SJSA1 (cell line): Measurements from ENCODE around the gene NUP98. TPM values are rescaled to one million over a fixed set of nuclear protein-coding genes. Genes with fewer than 3 reads are reported as not detected.

Source experiments
- DNase-seq, 2 experiments: peaks; one replicate each; pipeline ENCODE4 v3.0.0-alpha.2; 2015 to 2020; ENCODE audit warnings: low spot score in 2 of 2, low read depth in 1 of 2
- H3K27ac ChIP-seq: fragments of 250-450 bp; sonication (Bioruptor Pico); 2 replicates; pipeline ENCODE4 v1.5.1; 2020; ENCODE audit warnings: mild to moderate bottlenecking, moderate library complexity
- H3K27me3 ChIP-seq: fragments of 250-450 bp; sonication (Bioruptor Pico); replicated peaks from 2 replicates; pipeline ENCODE4 v1.5.1; 2020; ENCODE audit warnings: mild to moderate bottlenecking, moderate library complexity
- H3K36me3 ChIP-seq: fragments of 250-450 bp; sonication (Bioruptor Pico); 2 replicates; pipeline ENCODE4 v1.5.1; 2020; ENCODE audit warnings: mild to moderate bottlenecking
- H3K4me1 ChIP-seq: fragments of 250-450 bp; sonication (Bioruptor Pico); replicated peaks from 2 replicates; pipeline ENCODE4 v1.6.1; 2021; ENCODE audit warnings: mild to moderate bottlenecking
- H3K4me3 ChIP-seq: fragments of 250-450 bp; sonication (Bioruptor Pico); 2 replicates; pipeline ENCODE4 v1.5.1; 2020; ENCODE audit warnings: mild to moderate bottlenecking
- H3K9me3 ChIP-seq: fragments of 250-450 bp; sonication (Bioruptor Pico); replicated peaks from 2 replicates; pipeline ENCODE4 v1.5.1; 2020; ENCODE audit warnings: mild to moderate bottlenecking
- total RNA-seq: library from RNA; depleted of rRNA; stranded (reverse); fragments of >200 nt; shearing (Covaris generic); gene quantifications from 2 replicates; pipeline ENCODE4 v1.2.3, GENCODE V29; 2014

NUP98 gene
- total RNA-seq, 1 experiment from 2014 or later = 186 TPM

- Histone ChIP-seq H3K27ac (no peak overlapping the region), H3K9me3 (no peaks in the 10 kb centered on the region), H3K36me3 (peaks cover 83% of the 10 kb centered on the region), H3K27me3 (no peaks in the 10 kb centered on the region), H3K4me3 (no peak overlapping the region), H3K4me1 (peaks cover 3% of the 10 kb centered on the region)
- DNase-seq = no peak
Measured at GRCh38 chr11:3834349-3834663, 37.0 kb upstream of the NUP98 start.

GRCh38 chr11:3833449-3833848, 36.1 kb upstream of the NUP98 start:
- no peaks in the 10 kb centered on the region for H3K4me1 ChIP-seq
- DNase-seq = no peak

DNA sequence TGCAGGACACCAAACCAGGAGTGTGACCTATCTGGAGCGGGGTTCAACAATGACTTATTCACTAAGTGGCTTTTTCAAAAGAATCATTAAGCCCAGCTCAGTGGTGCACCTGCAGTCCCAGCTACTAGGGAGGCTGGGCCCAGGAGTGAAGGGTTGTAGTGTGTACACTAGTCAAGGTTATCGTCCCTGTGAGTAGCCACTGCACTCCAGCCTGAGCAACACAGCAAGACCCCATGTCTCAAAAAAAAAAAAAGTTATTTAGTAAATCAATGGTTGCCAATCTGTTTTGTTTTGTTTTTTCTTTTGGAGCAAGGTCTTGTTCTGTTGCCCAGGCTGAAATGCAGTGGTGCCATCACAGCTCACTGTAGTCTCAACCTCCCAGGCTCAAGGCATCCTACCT, 35.5 kb upstream of the NUP98 start:
- H3K4me1 ChIP-seq = no peaks in the 10 kb centered on the region
- no peaks in the 10 kb centered on the region for H3K9me3 ChIP-seq
- H3K27me3 ChIP-seq = no peaks in the 10 kb centered on the region
- H3K36me3 ChIP-seq = peaks cover 79% of the 10 kb centered on the region
- no peak overlapping the region for H3K4me3 ChIP-seq
- no peak for DNase-seq
- H3K27ac ChIP-seq = no peak overlapping the region

More at GRCh38 chr11:3833449-3833848, 36.1 kb upstream of the NUP98 start:
- Histone ChIP-seq H3K9me3 (no peaks in the 10 kb centered on the region), H3K27me3 (no peaks in the 10 kb centered on the region), H3K36me3 (peaks cover 78% of the 10 kb centered on the region), H3K4me3 (no peak overlapping the region), H3K27ac (no peak overlapping the region)

- no peak overlapping the region for H3K27ac ChIP-seq
- no peak for DNase-seq
- no peak overlapping the region for H3K4me3 ChIP-seq
- peaks cover 82% of the 10 kb centered on the region for H3K36me3 ChIP-seq
- no peaks in the 10 kb centered on the region for H3K27me3 ChIP-seq
- H3K4me1 ChIP-seq = no peaks in the 10 kb centered on the region
- no peaks in the 10 kb centered on the region for H3K9me3 ChIP-seq
Measured at GRCh38 chr11:3831378-3832239, 34.3 kb upstream of the NUP98 start.

DNA sequence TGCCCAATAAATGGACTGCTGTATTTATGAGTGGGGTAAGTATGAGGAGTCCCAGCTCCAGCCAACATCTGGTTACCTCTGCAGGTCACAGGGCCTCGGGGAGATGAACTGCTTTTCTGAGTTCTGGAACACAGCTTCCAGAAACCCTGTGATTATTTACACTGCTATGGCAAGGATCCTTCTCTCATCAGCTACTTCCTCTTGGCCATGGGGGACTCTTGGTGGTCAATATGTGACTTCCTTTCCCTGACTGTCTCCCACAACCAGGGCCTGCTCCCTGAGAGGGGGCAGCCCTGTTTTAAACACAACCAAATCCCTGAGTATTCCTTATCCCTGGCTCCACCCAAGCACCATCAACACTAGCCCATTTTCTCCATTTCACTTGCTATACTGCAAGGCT, 33.4 kb upstream of the NUP98 start:
- Histone ChIP-seq H3K4me1 (no peaks in the 10 kb centered on the region), H3K27ac (no peak overlapping the region), H3K9me3 (no peaks in the 10 kb centered on the region), H3K4me3 (no peak overlapping the region), H3K36me3 (peaks cover 87% of the 10 kb centered on the region), H3K27me3 (no peaks in the 10 kb centered on the region)
- DNase-seq = no peak

- DNase-seq = no peak
- H3K27ac ChIP-seq = no peak overlapping the region
- peaks cover 87% of the 10 kb centered on the region for H3K36me3 ChIP-seq
- H3K4me1 ChIP-seq = no peaks in the 10 kb centered on the region
- no peaks in the 10 kb centered on the region for H3K27me3 ChIP-seq
- no peak overlapping the region for H3K4me3 ChIP-seq
- H3K9me3 ChIP-seq = no peaks in the 10 kb centered on the region
Measured at GRCh38 chr11:3830088-3830487, 32.7 kb upstream of the NUP98 start.

DNA sequence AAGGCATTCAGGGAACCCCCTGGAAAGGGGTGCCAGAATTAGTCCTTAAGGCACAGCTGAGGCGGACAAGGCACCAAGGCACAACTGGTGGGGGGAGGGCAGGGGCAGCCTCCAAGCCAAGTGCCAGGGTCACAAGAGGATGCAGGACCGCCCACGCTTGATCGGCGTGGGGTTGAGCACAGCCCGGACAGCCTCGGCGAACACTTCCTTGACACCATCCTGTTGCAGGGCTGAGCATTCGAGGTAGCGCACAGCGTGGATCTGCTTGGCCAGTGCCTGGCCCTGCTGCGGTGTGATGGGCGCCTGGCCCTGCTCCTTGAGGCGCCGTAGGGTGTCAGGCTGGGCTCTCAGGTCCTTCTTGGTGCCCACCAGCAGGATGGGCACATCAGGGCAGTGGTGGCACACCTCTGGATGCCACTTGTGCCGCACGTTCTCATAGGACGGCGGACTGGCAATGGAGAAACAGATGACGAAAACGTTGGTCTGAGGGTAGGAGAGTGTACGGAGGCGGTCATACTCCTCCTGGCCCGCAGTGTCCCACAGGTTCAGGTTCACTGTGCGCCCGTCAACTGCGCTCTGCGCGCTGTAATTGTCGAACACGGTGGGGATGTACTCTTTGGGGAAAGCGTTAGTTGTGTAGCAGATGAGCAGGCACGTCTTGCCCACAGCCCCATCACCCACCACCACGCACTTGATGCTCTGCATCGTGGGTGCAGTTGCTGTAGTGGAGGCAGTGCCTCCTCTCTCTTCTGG, 30.3 kb upstream of the NUP98 start:
- Histone ChIP-seq H3K27me3 (no peaks in the 10 kb centered on the region), H3K36me3 (peaks cover 69% of the 10 kb centered on the region), H3K4me1 (no peaks in the 10 kb centered on the region), H3K9me3 (no peaks in the 10 kb centered on the region), H3K4me3 (no peak overlapping the region), H3K27ac (no peak overlapping the region)
- no peak for DNase-seq

GRCh38 chr11:3826721-3827120, 29.4 kb upstream of the NUP98 start:
- H3K4me3 ChIP-seq = no peak overlapping the region
- no peak for DNase-seq
- H3K27me3 ChIP-seq = no peaks in the 10 kb centered on the region
- no peak overlapping the region for H3K27ac ChIP-seq
- no peaks in the 10 kb centered on the region for H3K9me3 ChIP-seq
- peaks cover 64% of the 10 kb centered on the region for H3K36me3 ChIP-seq
- H3K4me1 ChIP-seq = no peaks in the 10 kb centered on the region

DNA sequence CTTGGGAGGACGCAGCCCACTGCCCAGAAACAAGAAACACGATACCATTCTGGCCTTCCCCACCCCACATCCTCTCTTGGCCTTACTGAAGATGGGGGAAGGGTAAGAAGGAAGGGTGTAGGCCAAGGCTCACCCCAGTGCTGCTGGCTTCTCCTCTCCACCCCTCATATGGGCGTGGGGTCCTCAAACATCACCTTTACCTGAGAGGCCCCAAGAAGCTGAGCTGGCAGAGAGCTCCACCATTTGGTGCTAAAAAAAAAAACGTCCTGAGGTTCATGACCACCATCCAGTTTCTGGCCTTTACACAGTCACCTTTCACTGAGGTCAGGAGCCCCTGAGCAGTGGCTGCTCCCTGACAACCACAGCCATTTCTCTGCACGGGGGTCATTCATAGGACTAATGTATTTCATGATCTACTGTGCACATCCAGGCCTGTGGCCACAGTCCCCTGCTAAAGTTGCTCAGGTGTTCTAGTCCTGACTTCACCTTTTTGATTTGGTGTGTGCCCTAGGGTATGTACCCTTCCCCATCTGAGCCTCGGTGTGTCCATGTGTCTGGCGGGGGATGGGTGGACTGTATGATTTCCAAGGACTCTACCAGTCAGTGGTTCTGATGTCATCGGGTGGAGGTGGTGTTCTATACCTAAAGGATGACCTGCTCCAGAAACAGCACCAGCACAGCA, 28.3 kb upstream of the NUP98 start:
- Histone ChIP-seq H3K9me3 (no peaks in the 10 kb centered on the region), H3K4me1 (no peaks in the 10 kb centered on the region), H3K27ac (no peak overlapping the region)

DNA sequence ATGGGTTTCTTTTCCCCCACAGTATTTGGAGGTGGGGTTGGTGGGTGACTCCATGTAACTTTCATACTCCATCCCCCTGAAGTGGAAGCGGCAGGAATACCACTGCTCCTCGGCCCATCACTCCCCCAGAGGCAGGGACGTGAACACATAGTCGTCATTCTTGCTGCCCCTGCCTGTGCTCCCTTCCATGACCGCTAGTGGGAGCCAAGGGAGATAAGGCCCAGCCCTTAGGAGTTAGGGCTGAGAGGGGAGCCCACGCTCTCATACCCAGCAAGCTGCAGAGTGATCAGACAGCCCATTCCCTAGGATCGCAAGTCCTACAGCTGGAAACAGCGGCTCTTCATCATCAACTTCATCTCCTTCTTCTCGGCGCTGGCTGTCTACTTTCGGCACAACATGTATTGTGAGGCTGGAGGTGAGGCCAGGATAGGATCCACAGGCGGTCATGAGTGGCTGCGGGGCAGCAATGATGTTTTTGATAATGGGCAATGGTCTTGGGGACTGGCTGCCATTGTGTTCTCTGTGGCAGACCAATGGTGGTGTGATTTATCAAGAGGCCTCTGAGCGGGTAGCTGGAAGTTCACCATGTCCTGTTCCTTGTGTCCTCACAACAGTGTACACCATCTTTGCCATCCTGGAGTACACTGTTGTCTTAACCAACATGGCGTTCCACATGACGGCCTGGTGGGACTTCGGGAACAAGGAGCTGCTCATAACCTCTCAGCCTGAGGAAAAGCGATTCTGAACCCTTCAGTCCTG, 27.5 kb upstream of the NUP98 start:
- Histone ChIP-seq H3K9me3 (0 out of 2 replicates have a peak, but pooled peaks cover 1% of the 10 kb centered on the region), H3K27ac (no peak overlapping the region), H3K27me3 (no peaks in the 10 kb centered on the region), H3K4me1 (no peaks in the 10 kb centered on the region), H3K4me3 (no peak overlapping the region), H3K36me3 (peaks cover 50% of the 10 kb centered on the region)
- DNase-seq = no peak

More for the DNA sequence above, 28.3 kb upstream of the NUP98 start:
- Histone ChIP-seq H3K36me3 (peaks cover 57% of the 10 kb centered on the region), H3K4me3 (no peak overlapping the region), H3K27me3 (no peaks in the 10 kb centered on the region)
- no peak for DNase-seq

DNA sequence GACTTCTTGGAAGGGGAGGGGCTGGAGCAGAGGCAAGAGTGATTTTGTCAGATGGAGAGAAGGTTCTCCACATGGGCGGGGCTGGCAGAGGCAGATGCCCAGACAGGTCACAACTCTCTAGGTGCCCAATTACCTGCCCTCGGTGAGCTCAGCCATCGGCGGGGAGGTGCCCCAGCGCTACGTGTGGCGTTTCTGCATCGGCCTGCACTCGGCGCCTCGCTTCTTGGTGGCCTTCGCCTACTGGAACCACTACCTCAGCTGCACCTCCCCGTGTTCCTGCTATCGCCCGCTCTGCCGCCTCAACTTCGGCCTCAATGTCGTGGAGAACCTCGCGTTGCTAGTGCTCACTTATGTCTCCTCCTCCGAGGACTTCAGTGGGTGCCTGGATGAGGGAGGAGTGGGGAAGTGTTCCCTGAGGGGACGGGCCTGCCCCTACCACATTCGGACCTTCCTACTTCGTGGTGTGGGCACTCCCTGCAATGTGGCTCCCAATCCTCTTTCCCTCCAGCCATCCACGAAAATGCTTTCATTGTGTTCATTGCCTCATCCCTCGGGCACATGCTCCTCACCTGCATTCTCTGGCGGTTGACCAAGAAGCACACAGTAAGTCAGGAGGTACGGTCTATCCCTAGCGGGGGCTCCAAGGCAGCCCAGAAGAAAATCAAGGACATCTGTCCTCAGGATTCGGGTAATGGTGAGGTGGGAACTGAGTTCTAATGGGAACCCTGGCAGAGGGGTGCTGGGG, 26.6 kb upstream of the NUP98 start:
- no peak overlapping the region for H3K4me3 ChIP-seq
- no peak for DNase-seq
- no peaks in the 10 kb centered on the region for H3K4me1 ChIP-seq
- H3K27me3 ChIP-seq = no peaks in the 10 kb centered on the region
- H3K36me3 ChIP-seq = peaks cover 42% of the 10 kb centered on the region
- no peak overlapping the region for H3K27ac ChIP-seq
- H3K9me3 ChIP-seq = 0 out of 2 replicates have a peak, but pooled peaks cover 2% of the 10 kb centered on the region

- no peak overlapping the region for H3K27ac ChIP-seq
- H3K27me3 ChIP-seq = no peaks in the 10 kb centered on the region
- no peak overlapping the region for H3K4me3 ChIP-seq
- H3K9me3 ChIP-seq = 0 out of 2 replicates have a peak, but pooled peaks cover 2% of the 10 kb centered on the region
- DNase-seq = no peak
- H3K36me3 ChIP-seq = peaks cover 42% of the 10 kb centered on the region
- H3K4me1 ChIP-seq = no peaks in the 10 kb centered on the region
Measured at GRCh38 chr11:3823303-3823702, 25.9 kb upstream of the NUP98 start.

DNA sequence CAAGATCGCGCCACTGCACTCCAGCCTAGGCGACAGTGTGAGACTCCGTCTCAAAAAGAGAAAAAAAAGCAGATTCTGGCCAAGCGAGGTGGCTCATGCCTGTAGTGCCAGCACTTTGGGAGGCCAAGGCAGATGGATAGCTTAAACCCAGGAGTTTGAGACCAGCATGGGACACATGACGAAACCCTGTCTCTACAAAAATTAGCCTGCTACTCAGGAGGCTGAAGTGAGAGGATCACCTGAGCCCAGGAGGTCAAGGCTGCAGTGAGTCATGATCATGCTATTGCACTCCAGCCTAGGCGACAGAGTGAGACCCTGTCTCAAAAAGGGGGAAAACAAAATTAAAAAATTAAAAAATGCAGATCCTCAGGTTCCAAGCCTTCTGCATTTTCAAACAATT, 25.0 kb upstream of the NUP98 start:
- Histone ChIP-seq H3K4me1 (no peaks in the 10 kb centered on the region), H3K27ac (no peak overlapping the region), H3K4me3 (no peak overlapping the region), H3K27me3 (no peaks in the 10 kb centered on the region), H3K9me3 (0 out of 2 replicates have a peak, but pooled peaks cover 2% of the 10 kb centered on the region), H3K36me3 (peaks cover 32% of the 10 kb centered on the region)
- no peak for DNase-seq
